BJ (cell line): Measurements from ENCODE around the gene C2orf76. TPM values are rescaled to one million over a fixed set of nuclear protein-coding genes. Genes with fewer than 3 reads are reported as not detected.

Experiments used
- CTCF ChIA-PET: fragments of 350-600 bp; formaldehyde crosslinking; extraction: SDS; loops from one replicate; lab custom pipeline; 2021; ENCODE audit warnings: antibody characterized with exemption, inconsistent platforms; lab: Yijun Ruan, JAX
- POLR2A ChIA-PET: fragments of 300-600 bp; sonication (Branson Sonifier 250); formaldehyde crosslinking; extraction: SDS; loops from one replicate; lab custom pipeline; 2021; ENCODE audit warnings: antibody characterized with exemption; lab: Charles Lee
- DNase-seq: peaks from one replicate; pipeline ENCODE4 v3.0.0-alpha.2; 2011; ENCODE audit warnings: low read depth
- H3K27me3 ChIP-seq: 2 replicates; pipeline ENCODE4 v1.6.0; 2011; ENCODE audit warnings: low read length; ENCODE audit not compliant: control insufficient read depth, insufficient read depth
- H3K36me3 ChIP-seq: 2 replicates; pipeline ENCODE4 v1.5.1; 2011; ENCODE audit warnings: low read length; ENCODE audit not compliant: control insufficient read depth, insufficient read depth
- H3K4me3 ChIP-seq: 2 replicates; pipeline ENCODE4 v1.5.1; 2011; ENCODE audit warnings: low read depth, mild to moderate bottlenecking, control low read depth, low read length
- CTCF ChIP-seq: IDR thresholded peaks from 2 replicates; pipeline ENCODE4 v1.5.1; 2011; ENCODE audit warnings: low read depth, mild to moderate bottlenecking, control low read depth, inconsistent platforms, low read length, moderate library complexity; ENCODE audit not compliant: insufficient read depth
- polyA plus RNA-seq: library from polyadenylated mRNA; depleted of rRNA; stranded (reverse); fragments of >200 nt; gene quantifications from 2 replicates; pipeline ENCODE4 v1.2.3, GENCODE V29; 2011

Gene C2orf76
- polyA plus RNA-seq, 1 experiment = 7.0 TPM

- Histone ChIP-seq H3K4me3 (no peak overlapping the region), H3K27me3 (no peaks in the 10 kb centered on the region), H3K36me3 (no peaks in the 10 kb centered on the region)
- ChIA-PET POLR2A (no interaction called here), CTCF (interaction anchor here (0.7 kb wide), 1 partner anchor 119 kb away, joined by 4 read pairs; no protein-coding TSS in a partner anchor)
- DNase-seq = no peak
- TF ChIP-seq CTCF = no peak
Observed at GRCh38 chr2:119306196-119306590, 60.4 kb downstream of the C2orf76 start.

- H3K27me3 ChIP-seq = no peaks in the 10 kb centered on the region
- DNase-seq = no peak
- CTCF ChIA-PET = interaction anchor here (0.7 to 6.9 kb wide), 2 partner anchors 14 to 118 kb away, joined by 4 to 52 read pairs; no protein-coding TSS in a partner anchor
- POLR2A ChIA-PET = no interaction called here
- no peak overlapping the region for H3K4me3 ChIP-seq
- no peak for TF ChIP-seq CTCF
- H3K36me3 ChIP-seq = no peaks in the 10 kb centered on the region
Observed at GRCh38 chr2:119305497-119306195, 61.0 kb downstream of the C2orf76 start.

GRCh38 chr2:119304847-119305246 lies 61.8 kb downstream of the C2orf76 start:
- ChIA-PET POLR2A (no interaction called here), CTCF (interaction anchor here (1.0 to 6.9 kb wide), 2 partner anchors 14 to 423 kb away, joined by 3 to 52 read pairs; no protein-coding TSS in a partner anchor)

GRCh38 chr2:119301413-119301812 lies 65.2 kb downstream of the C2orf76 start:
- Histone ChIP-seq H3K4me3 (no peak overlapping the region), H3K27me3 (no peaks in the 10 kb centered on the region), H3K36me3 (no peaks in the 10 kb centered on the region)
- no peak for DNase-seq
- POLR2A ChIA-PET = no interaction called here
- CTCF ChIA-PET = interaction anchor here (0.9 to 6.9 kb wide), 3 partner anchors 10 to 420 kb away, joined by 3 to 52 read pairs (median 3); no protein-coding TSS in a partner anchor
- no peak for TF ChIP-seq CTCF

More at GRCh38 chr2:119304847-119305246, 61.8 kb downstream of the C2orf76 start:
- DNase-seq = no peak
- Histone ChIP-seq H3K27me3 (no peaks in the 10 kb centered on the region), H3K36me3 (no peaks in the 10 kb centered on the region), H3K4me3 (no peak overlapping the region)
- no peak for TF ChIP-seq CTCF

- no peak overlapping the region for H3K4me3 ChIP-seq
- no peak for TF ChIP-seq CTCF
- DNase-seq = no peak
- no peaks in the 10 kb centered on the region for H3K36me3 ChIP-seq
- POLR2A ChIA-PET = no interaction called here
- CTCF ChIA-PET = interaction anchor here (0.9 to 7.1 kb wide), 2 partner anchors 30 to 413 kb away, joined by 3 to 71 read pairs; no protein-coding TSS in a partner anchor
- no peaks in the 10 kb centered on the region for H3K27me3 ChIP-seq
Observed at GRCh38 chr2:119295688-119296375, 70.8 kb downstream of the C2orf76 start.
